ENCODE results near the gene LRRC28.
"Not testable (repeated sequence)": the region's sequence is repeated elsewhere in the genome, so short reads cannot be mapped to it uniquely, and the experiment has no call there.

The LRRC28 gene

DNA sequence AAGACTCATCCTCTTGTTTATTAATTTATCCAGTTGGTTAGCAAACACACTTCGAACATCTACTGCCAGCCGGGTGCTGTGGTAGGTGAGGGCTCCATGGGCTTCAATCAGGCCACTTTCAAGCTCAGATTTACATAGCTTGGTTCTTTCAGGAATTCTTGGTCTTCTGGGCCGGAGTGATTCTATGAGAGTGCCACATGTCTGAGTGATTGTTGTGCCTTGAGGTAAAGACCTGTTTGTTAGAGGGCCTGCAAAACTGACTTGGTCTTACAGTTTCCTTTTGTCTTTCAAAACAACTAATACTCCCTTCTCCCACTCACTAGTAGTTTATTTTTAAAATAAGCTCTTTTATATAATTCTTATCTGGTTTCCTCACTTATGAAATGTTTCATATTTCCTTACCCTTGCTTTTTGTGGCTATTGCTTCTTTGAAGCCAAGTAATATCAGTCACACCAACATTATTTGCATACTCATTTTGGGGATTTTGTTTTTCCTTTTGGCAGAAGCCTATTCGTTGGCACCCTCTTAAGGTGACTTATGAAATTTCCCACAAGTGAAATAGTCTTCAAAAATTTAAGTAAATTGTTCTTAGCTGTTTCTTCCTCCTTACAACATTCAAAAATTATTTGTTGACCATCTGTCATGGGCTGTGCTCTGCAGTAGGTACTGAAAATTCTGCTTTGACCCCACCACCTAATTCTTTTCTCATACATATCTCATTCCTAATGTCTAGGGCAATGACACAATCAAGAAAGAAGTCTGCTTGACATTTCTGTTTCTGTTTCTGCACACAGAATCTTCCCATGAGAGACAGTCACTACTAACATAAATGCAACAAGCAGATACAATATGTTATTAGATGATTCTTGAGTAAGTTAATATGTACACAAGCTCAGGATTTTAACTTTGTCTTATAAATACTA lies 120.2 kb downstream of the LRRC28 start:
- no peak for DNase-seq
- in situ Hi-C loops (cut with MboI; ENCODE audit: low pct_unique_long_range_greater_than_20kb, low sequenced_read_pairs) = no loop called here

DNA sequence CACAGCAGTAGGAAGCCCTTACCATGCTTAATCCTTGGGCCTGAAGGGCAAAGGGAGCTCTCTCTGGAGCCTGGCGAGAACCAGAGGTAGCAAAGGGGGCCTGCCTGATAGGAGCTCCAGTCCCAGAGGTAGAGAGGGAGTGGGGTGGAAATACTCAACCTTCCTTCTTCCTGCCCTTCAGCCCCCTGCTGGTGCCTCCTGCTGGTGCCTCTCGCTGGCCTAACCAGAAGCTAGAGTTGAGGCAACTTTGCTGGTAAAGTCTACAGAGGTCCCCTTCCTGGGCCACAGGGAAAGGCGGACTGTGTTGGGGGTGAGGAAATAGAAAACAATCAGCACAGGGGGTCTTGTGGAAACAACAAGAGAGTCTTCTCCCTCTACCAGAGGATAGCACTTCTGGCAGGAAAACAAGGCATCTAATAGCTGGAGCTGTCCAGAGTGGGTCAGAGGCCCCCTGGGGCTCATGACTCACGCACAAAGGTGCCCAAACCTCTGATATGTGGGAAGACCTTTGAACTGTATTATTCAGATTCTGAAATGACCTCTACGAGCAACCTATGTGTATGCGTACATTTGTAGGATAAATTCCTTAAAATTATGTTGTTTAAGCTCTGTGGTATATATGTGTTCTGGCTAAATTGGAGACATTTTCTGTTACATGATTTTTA lies 133.9 kb downstream of the LRRC28 start:
- no peak for DNase-seq

DNA sequence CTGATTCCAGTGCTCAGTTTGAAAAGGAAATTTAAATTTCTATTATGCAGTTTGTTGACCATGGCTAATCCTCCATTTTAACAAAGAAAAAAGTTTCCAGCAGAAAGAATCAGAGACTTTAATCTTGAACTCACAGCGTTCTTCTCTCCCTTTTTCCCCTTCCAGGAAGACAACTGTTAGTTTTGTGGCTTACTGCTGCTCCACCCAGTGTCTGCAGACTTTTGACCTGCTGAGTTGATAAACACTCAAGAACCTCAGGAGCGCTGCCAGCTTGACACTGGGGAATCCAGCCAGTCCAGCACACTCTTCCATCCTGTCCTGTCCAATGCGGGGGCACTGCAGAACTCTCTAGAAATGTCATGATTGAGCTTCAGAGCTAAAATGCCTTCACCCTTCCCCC lies 134.6 kb downstream of the LRRC28 start:
- no peak for DNase-seq
- in situ Hi-C loops (cut with MboI; ENCODE audit: low pct_unique_long_range_greater_than_20kb, low sequenced_read_pairs) = no loop called here

More for the DNA sequence above, 133.9 kb downstream of the LRRC28 start:
- in situ Hi-C loops (cut with MboI; ENCODE audit: low pct_unique_long_range_greater_than_20kb, low sequenced_read_pairs) = no loop called here

DNA sequence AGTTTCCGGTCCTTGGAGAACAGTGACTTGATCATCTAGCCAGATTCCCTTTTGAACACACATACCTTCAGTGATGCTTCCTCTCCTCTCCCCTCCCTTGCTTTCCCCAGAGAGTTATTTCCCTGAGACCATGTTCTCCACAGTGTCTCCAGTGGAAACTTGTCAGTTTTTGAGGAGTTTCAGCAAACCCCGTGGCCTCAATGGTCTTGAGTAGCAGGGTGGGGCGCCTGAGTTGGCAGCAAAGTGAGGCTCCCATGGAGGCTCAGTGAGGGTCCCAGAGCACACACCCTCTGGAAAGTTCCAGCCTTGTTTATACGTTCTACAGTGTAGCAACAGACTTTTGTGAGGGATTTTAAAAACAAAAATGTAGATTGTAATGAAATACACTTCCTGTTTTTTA lies 135.1 kb downstream of the LRRC28 start:
- in situ Hi-C loops (cut with MboI; ENCODE audit: low pct_unique_long_range_greater_than_20kb, low sequenced_read_pairs) = no loop called here
- DNase-seq = no peak

DNA sequence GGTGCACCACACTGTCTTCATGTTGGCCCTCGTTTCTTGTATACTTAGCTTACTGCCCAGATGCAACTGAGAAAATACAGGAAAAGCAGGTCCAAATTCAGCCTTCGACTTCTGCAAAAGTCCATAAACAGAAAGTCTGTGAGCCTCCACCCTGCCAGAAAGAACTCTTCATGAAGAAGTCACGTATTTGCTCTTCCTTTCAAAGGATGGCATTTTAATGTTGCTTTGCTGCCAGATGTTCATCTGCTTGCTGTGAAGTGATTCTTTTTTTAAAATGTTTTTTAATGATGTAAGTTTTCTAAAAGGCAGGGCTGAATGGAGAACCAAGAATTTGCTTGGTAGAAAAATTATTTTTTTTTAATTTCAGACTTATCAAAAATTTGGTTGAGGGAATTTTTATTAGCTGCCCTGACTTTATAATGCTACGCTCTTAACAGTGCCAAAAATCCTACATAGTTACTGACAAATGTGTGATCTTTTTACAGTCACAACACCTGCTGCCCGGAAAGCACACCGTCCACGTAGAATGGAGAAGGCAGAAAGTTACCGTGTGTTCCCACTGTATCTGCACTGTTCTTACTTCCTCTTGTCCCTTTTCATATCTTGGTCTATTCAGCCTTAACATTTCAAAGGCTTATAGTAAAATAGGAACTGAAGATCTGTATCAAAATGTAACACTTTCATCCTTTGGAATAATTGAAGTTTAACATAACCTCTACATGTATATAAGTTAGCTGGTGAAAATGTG lies 136.3 kb downstream of the LRRC28 start:
- in situ Hi-C loops (cut with MboI; ENCODE audit: low pct_unique_long_range_greater_than_20kb, low sequenced_read_pairs) = no loop called here
- no peak for DNase-seq

DNA sequence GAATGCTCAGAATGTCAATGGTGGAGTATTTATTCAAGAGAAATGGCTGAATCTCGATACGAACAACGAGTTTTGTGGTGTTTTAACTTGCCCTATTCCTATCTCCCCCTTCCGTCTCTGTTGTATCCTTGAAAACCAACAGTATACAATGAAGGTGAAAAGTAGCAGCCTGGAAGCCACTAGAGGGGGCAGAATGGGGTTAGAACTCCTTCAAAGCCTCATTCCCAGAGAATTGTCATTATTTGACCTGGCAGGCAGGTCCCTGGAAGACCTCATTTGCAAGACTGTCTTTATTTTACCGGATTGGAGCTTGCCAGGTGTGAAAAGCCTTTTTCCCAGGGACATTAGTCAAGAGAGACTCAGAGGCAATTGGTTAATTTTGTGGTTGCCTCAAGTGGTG lies 139.4 kb downstream of the LRRC28 start:
- DNase-seq = no peak
- in situ Hi-C loops (cut with MboI; ENCODE audit: low pct_unique_long_range_greater_than_20kb, low sequenced_read_pairs) = no loop called here

DNA sequence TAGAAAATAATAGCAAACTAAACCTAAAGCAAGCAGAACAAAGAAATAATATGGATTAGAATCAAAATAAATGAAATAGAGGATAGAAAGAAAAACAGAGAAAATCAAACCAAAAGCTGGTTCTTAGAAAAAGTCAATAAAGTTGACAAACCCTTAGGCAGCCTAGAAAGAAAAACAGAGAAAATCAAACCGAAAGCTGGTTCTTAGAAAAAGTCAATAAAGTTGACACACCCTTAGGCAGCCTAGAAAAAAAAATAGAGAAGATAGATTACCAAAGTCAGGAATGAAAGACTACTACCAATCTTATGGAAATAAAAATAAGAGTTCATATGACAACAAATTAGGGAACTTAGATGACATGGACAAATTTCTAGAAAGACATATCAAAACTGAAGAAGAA lies 142.4 kb downstream of the LRRC28 start:
- in situ Hi-C loops (cut with MboI; ENCODE audit: low pct_unique_long_range_greater_than_20kb, low sequenced_read_pairs) = no loop called here

DNA sequence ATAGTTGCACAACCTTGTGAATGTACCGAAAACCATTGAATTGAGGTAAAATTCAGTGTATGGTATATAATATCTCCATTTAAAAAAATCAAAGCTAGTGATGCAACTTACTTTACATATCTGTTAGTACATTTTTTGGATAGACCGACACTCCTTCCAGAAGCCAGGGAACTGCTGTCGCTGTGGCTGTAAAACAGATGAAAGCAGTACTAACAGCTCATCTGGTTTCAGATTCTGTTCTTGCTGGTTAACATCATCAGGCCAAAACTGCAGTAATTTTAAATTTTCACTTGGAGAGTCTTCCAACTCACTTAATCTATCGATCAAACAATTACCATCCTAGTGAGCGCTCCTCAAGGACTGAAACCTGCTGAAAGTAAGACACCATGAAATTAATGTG lies 145.1 kb downstream of the LRRC28 start:
- in situ Hi-C loops (cut with MboI; ENCODE audit: low pct_unique_long_range_greater_than_20kb, low sequenced_read_pairs) = no loop called here
- no peak for DNase-seq

More for the DNA sequence above, 142.4 kb downstream of the LRRC28 start:
- DNase-seq = no peak

DNA sequence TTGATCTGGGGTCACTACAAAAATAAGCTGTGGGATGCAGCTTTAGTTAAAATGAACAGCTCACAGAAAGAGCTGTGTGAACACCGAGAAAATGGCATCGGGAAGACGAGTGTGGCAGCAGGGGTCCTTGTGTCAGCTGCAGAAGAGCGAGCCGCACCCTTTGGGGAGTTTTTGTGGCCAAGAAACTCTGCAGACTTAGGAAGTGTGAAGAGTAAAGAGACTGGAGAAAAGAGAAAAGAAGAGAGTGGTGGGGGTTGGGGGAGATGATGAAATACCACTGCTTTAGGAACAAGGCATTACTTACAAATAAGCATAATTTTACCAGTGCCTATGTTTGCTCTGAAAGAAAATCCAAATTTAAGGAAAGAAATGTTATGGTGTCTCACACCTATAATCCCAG lies 147.8 kb downstream of the LRRC28 start:
- no peak for DNase-seq
- in situ Hi-C loops (cut with MboI; ENCODE audit: low pct_unique_long_range_greater_than_20kb, low sequenced_read_pairs) = no loop called here

DNA sequence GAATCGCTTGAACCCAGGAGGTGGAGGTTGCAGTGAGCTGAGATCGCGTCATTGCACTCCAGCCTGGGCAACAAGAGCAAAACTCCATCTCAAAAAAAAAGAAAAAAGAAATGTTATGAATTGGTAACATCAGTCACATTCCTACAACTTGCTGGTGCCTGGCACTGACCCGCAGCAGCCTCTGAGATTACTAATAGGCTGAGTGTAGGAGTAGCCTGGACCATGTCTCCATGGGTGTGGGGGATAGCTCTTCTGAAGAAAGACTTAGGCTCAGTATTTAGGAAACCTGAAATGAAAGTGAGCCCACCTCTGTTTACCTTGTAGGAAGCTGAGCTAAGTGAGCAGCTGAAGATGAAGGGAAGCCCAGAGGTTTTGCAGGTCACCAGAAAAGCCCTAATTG lies 148.3 kb downstream of the LRRC28 start:
- in situ Hi-C loops (cut with MboI; ENCODE audit: low pct_unique_long_range_greater_than_20kb, low sequenced_read_pairs) = no loop called here
- DNase-seq = no peak

DNA sequence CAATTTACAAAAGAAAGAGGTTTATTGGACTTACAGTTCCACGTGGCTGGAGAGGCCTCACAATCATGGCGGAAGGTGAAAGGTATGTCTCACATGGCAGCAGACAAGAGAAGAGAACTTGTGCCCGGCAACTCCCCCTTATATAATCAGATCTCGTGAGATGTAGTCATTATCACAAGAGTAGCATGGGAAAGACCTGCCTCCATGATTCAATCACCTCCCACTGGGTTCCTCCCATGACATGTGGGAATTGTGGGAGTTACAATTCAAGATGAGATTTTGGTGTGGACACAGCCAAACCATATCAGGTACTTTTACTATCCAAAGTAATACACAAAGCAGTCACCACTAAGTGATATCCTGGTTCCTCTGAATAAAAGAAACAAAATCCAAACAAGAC lies 149.9 kb downstream of the LRRC28 start:
- DNase-seq; in situ Hi-C loops (cut with MboI; ENCODE audit: low pct_unique_long_range_greater_than_20kb, low sequenced_read_pairs): not testable (repeated sequence)

DNA sequence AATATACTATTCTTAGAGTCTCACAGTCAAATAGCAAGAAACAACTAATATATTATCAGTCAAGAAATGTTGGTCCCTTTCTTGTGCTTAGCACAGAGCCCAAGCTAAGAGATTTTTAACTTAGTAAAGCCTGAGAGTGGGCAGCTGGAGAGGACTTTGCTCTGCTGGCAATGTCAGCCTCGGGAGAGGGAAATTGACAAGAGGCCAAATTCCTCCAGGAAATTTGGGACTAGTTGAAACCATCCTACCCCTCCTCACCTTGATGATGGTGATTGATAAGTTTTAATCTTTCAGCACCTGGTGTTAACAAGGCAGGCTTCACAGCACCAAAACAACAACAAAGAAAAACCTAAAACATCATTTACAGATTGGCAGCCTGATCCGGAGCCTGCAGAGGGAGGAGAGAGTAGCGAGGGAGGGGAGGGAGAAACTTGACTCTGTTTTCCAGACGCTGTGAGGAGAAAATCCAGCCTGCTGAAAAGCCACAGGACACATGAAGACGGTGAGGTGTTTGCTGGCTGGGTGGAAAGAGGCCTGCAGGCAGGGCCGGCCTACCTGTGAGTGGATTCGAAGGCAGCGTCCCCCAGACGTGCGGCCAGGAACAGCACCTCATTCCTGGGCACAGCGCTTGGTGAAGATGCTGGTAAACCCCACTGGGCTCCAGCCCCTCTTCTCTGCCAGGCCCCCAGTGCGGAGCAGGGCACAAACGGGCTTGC lies 150.9 kb downstream of the LRRC28 start:
- no peak for DNase-seq
- in situ Hi-C loops (cut with MboI; ENCODE audit: low pct_unique_long_range_greater_than_20kb, low sequenced_read_pairs) = no loop called here

DNA sequence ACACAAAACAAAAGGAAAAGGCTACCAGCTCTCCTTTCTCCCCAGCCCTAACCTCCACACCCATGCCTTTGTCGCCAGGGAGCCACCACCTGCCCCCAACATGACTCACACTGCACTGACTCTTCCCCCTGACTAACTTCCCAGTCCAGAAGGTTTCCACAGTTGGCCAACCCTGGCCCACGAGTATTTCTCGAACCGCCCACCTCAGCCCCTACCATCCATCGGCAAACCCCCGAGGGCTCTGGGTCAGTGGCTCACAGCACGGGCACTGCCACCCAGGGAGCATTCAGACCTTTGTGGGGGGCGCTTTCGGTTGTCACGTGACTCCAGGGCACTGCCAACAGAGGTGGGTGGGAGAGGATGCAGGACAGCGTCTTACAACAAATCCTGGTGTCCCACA lies 152.3 kb downstream of the LRRC28 start:
- in situ Hi-C loops (cut with MboI; ENCODE audit: low pct_unique_long_range_greater_than_20kb, low sequenced_read_pairs) = no loop called here
- DNase-seq = no peak

DNA sequence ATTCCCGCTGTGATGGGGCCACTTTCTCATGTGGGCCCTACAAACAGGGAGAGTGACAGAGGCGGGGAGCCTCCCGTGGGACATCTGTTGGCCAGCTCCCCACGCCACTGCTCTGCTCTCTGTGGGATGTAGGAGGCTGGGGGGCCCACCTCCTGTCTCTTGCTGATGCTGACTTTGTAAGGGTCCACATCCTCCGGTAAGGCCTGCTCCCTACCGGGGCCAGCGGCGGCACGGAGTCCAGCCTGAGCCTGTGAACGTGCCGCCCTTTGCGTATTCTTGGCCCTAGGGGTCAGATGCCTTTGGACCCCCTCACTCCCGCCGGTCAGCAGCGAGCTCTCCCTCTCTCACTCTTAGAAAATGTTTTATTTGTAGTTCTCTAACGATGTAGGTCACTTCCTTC lies 153.2 kb downstream of the LRRC28 start:
- in situ Hi-C loops (cut with MboI; ENCODE audit: low pct_unique_long_range_greater_than_20kb, low sequenced_read_pairs) = no loop called here
- no peak for DNase-seq

DNA sequence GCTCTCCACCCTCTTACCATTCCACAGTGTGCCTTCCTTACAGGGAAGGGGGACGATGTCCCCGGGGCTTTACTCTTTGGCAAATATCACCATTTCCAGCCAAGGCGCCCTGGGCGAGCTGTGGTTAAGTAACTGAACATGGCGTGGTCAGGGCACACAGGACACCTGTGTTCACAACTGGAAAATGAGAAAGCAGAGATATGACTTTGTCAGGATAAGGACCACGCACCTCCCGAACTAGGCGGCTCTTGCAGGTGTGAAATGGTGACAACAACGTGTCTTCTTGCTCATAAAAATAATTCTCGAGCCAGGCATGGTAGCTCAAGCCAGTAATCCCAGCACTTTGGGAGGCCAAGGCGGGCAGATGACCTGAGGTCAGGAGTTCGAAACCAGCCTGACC lies 154.8 kb downstream of the LRRC28 start:
- no peak for DNase-seq
- in situ Hi-C loops (cut with MboI; ENCODE audit: low pct_unique_long_range_greater_than_20kb, low sequenced_read_pairs) = no loop called here

DNA sequence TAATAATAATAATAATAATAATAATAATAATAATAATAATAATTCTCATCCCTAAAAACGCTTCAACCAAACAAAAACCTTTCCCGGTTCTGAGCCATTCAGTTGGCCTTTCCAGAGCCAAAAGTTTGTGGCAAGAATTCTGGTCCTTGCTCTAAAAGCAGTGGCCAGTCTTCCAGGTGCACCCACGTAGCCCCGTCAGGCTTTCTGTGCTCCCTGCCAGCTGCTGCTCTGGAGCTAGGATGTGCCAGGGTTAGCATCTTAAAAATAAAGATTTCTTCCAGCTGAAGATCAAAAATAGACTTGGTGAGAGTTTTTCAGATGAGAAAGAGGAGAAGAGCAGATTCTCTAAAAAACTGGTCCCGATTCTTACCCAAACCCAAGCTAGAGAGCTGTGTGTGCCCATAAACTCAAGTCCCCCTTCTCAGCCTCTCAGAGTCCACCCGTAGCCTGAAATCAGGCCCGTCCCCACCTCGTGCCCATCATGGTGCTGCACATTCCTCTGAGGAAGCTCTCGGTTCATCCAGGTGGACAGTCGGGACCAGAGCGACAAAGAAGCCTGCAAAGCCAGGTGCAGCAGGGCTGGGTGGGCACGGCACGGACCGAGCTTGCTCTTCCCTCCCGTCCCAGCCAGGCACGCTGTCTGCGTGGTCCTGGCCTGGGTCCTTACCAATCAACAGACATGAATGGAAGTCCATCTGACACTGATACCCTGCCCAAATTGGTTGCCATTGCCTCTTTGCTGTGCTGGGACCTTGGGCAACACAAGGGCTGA lies 155.6 kb downstream of the LRRC28 start:
- in situ Hi-C loops (cut with MboI; ENCODE audit: low pct_unique_long_range_greater_than_20kb, low sequenced_read_pairs) = no loop called here
- no peak for DNase-seq

DNA sequence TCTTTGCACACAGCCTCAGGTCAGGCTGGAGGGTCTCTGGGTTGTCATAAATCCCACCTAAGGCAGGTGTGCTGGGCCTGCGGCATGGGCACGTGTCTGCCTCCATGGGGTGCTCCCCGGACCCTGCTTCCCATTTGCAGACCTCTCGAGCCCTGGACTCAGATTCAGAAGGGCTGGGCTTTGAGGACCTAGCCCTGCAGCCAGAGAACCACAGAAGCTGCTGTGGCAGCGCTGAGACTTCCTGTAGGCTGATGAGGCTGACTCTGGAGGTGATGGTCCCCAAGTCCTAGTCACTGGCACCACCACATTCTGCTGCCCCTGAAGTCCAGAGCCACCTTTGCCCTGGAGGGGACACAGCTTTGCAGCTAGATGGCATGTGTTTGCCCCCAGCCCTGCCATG lies 156.4 kb downstream of the LRRC28 start:
- no peak for DNase-seq
- in situ Hi-C loops (cut with MboI; ENCODE audit: low pct_unique_long_range_greater_than_20kb, low sequenced_read_pairs) = no loop called here

DNA sequence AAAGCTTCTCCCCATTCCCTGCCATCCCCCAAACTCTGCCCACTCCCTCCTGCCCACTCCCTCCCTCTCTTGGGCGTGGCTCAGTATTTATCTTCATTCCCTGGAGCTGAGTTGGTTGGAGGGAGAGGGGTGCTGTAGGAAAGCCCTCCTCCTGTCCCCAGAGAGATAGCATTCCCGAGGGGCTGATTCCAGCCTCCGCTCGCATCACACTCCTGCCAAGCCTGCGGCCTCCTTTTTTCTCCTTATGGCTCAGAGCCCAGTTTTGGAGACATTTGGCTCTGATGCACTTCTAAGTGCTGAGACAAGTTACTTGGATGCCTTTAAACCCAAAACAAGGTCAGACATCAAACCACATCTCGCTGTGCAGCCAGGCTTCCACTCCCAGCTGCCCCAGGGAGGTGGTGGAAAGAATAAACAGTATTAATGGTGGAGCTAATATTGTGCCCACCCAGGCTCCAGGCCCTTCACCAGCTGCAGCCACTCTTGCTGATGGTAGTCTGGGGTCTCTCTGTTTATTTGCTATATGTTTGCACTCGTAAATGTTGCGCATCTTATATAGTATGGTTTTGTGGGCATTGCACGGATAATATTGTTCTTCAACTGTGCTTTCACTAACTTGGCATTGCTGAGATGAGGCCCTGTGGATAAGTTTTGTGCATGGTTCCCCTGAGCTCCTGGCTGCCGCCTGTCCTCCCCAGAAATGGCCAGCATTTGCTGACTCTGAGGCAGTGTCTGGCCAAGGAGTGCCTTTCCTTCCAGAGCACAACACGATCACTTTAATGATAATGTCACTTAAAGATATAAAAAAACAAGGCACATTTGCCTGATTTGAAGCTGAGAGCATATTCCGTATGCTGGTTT lies 157.2 kb downstream of the LRRC28 start:
- no peak for DNase-seq
- in situ Hi-C loops (cut with MboI; ENCODE audit: low pct_unique_long_range_greater_than_20kb, low sequenced_read_pairs) = no loop called here
